GM21717 (cell line): ENCODE measurements around the gene RIOK1.
"Not testable (repeated sequence)": the region's sequence is repeated elsewhere in the genome, so short reads cannot be mapped to it uniquely, and the experiment has no call there.

Source experiments
- ATAC-seq: cut with Tn5 transposase; IDR thresholded peaks from one replicate; pipeline ENCODE4 v1.9.1; 2021; ENCODE audit warnings: mild to moderate bottlenecking, moderate library complexity; ENCODE audit not compliant: unreplicated experiment

Gene RIOK1

GRCh38 chr6:7439228-7439627 lies 49.6 kb downstream of the RIOK1 start:
- ATAC-seq, result no peak

GRCh38 chr6:7440476-7440875 lies 50.9 kb downstream of the RIOK1 start:
- ATAC-seq, result no peak

- ATAC-seq, result no peak
Measured at GRCh38 chr6:7441048-7441775, 51.6 kb downstream of the RIOK1 start.

GRCh38 chr6:7442467-7442866 lies 52.9 kb downstream of the RIOK1 start:
- ATAC-seq, result no peak

DNA sequence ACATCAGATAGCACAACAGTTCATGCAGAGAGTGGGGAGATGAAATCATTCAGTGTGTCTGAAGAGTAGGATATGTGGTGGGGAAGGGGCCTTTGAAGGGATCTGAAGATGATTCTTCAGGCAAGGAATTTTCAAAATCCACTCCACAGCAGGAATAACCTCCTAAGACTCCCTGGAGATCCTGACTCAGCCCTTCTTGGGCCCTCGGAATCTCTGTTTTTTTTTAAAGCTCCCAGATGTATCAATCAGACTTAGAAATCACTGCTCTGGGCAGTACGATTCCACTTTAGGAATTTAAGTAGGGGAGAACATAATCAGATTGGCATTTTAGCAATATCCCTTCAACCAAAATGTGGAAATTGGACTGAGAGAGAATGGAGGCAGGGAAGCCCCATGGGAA lies 55.5 kb downstream of the RIOK1 start:
- no peak for ATAC-seq

- no peak for ATAC-seq
Measured at GRCh38 chr6:7445885-7446461, 56.4 kb downstream of the RIOK1 start.

GRCh38 chr6:7446619-7447325 lies 57.2 kb downstream of the RIOK1 start:
- ATAC-seq, result no peak

- no peak for ATAC-seq
Measured at GRCh38 chr6:7448232-7448631, 58.6 kb downstream of the RIOK1 start.

- ATAC-seq, result no peak
Measured at GRCh38 chr6:7449018-7449417, 59.4 kb downstream of the RIOK1 start.

DNA sequence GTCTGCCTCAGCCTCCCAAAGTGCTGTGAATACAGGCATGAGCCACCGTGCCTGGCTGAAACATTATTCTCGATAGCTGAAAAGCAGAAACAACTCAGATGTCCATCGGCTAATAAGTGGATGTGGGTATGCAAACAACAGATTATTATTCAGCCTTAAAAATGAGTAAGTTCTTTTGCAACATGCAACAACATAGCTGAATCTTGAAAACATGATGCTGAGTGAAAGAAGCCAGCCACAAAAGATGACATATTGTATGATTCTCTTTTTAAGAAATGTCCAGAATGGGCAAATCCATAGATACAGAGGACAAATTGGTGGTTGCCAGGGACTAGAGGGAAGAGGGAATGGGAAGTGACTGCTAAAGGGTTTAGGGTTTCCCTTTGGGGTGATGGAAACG lies 61.7 kb downstream of the RIOK1 start:
- no peak for ATAC-seq

- ATAC-seq, result no peak
Measured at GRCh38 chr6:7452898-7453297, 63.3 kb downstream of the RIOK1 start.

- ATAC-seq, result no peak
Measured at GRCh38 chr6:7454696-7455358, 65.2 kb downstream of the RIOK1 start.

- not testable (repeated sequence) for ATAC-seq
Measured at GRCh38 chr6:7456302-7456701, 66.7 kb downstream of the RIOK1 start.

- no peak for ATAC-seq
Measured at GRCh38 chr6:7461416-7461815, 71.8 kb downstream of the RIOK1 start.

- no peak for ATAC-seq
Measured at GRCh38 chr6:7463785-7464184, 74.2 kb downstream of the RIOK1 start.

DNA sequence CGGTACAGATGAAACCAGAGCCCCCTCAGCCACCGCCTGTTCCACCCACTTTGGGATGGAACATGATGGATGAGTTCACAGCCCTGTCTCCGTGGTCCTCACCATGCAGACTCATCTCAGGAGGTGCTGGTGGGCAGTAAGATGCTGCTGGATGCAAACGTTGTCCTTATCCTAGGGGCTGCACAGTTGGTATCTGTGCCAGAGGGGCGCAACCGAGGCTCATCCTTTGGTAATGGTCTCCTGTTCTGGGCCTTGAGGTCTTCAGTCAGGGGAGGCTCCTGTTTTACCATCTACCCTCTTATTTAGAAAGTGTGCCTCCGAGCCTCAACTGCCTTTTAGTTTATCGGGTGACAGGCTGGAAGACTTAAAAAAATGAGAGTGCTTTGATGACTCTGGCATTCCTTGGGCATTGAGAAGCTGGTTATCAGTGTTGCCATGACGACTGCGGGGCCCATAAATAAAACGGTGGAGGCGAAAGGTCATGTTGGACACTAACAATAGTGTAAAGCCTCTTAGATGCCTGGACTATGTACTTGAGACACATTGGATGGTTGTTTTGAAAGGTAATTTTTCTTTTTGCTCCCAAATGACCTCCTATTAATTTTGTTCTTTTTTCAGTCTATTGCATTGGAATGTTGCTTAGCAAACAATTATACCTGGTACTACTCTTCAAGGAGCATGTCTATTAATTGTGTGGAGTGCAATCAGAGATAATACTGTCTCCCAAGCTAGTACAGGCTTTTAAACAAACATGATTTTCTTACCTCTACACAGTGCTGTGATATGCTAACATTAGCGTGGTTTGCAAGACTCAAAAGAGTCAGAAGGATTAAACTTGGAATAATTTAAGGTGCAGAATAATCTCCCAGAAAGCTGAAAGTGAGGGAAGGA lies 77.6 kb downstream of the RIOK1 start:
- no peak for ATAC-seq
